ENCODE results near the gene CD19.

Gene CD19

GRCh38 chr16:28982418-28982817, 50.6 kb downstream of the CD19 start:
- DNase-seq (ENCODE audit: low read depth): no peak

- no peak for DNase-seq (ENCODE audit: low read depth)
These were observed 51.2 kb downstream of the CD19 start for GRCh38 chr16:28982949-28983348.

GRCh38 chr16:28983644-28984043, 51.9 kb downstream of the CD19 start:
- no peak for DNase-seq (ENCODE audit: low read depth)

- no peak for DNase-seq (ENCODE audit: low read depth)
These were observed 52.3 kb downstream of the CD19 start for GRCh38 chr16:28984091-28984490.

- DNase-seq (ENCODE audit: low read depth): peak; percentile 74
These were observed 52.9 kb downstream of the CD19 start, which contains the start of gene LAT for GRCh38 chr16:28984619-28985135. Gene LAT (plus strand): TSS chr16:28985052. CDS start chr16:28985418, 366 bp downstream.

- DNase-seq (ENCODE audit: low read depth): no peak
These were observed 53.7 kb downstream of the CD19 start for GRCh38 chr16:28985211-28986041.

- DNase-seq (ENCODE audit: low read depth): no peak
These were observed 54.3 kb downstream of the CD19 start for GRCh38 chr16:28986046-28986445.

- no peak for DNase-seq (ENCODE audit: low read depth)
These were observed 54.7 kb downstream of the CD19 start for GRCh38 chr16:28986492-28986891.

GRCh38 chr16:28987170-28987853, 55.5 kb downstream of the CD19 start:
- DNase-seq (ENCODE audit: low read depth): no peak

Measured in activated T-helper 9 cell treated with anti-CD3 and anti-CD28 coated beads, Interleukin-2, amount 50 U/mL, for 16 hours (primary cell).